Myocyte (in vitro differentiated cells): ENCODE results near the gene TNK2. TPM values are rescaled to one million over a fixed set of nuclear protein-coding genes. Genes with fewer than 3 reads are reported as not detected.

Source experiments
- DNase-seq: peaks from one replicate; pipeline ENCODE4 v3.0.0-alpha.2; 2012; ENCODE audit warnings: low read depth
- total RNA-seq: library from RNA; depleted of rRNA; stranded (reverse); fragments of >200 nt; gene quantifications from 2 replicates; pipeline ENCODE4 v1.2.3, GENCODE V29; 2014

The TNK2 gene
- total RNA-seq, 1 donor from 2014 or later = 53.5 TPM

GRCh38 chr3:195900436-195901355 is 7.7 kb downstream of the TNK2 start:
- DNase-seq = peak; percentile 81

DNA sequence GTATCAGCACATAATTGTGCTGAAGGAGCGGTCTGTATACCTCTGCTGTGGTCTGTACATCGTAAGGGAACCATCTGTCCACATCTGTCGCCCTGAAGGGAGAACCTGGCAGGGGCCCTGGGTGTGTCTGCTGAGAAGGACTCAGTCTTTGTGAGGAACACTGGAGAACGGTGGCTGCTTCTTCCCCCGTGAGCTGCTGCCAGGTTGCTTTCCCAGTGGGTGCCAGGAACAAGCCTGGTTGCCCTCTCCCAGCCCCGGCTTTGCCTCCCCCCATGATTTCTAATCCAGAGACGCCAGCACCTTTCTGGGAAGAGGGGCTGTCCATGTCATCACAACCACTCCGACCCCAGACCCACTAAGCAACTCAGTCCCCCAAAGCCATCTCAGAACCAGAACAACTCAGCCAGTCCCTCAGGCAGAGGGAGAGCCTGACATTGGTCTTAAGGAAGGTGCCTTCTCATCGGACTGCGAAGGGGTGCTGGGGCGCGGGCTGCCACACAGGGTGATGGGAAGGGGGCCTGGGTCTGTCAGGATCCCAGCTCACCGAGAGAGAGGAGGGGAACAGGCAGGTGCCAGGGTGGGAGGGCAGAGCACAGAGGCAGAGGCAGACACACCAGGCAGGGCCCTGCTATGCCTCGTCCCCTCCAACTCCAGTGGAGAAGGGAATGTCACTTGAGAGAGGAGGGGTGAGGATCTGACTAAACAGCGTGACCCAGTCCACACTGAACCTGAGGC is 8.5 kb downstream of the TNK2 start:
- DNase-seq = no peak

DNA sequence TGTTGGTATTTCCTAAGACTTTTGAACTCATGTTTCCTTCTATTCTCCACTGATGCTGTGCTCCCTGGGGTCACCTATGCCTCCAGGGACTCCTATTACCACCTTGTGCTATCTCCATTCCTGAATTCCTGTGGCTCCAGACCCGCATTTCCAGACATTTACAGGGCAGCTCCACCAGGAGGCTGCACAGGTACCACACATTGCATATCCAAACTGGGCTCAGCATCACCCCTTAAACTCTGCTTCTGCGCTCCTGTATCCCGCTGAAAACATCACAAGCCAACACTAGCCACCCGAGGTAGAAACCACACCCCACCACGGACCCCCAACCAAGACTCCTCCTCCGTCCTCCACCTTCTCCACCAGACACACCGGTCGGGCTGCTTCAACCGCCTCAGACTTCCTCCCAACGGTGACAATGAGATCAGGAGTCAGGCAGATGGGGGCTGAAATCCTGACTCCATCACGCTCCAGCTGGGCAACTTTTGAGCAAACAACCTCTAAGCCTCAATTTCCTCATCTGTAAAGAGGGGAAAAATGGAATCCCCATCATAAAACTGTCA is 10.4 kb downstream of the TNK2 start:
- no peak for DNase-seq

DNA sequence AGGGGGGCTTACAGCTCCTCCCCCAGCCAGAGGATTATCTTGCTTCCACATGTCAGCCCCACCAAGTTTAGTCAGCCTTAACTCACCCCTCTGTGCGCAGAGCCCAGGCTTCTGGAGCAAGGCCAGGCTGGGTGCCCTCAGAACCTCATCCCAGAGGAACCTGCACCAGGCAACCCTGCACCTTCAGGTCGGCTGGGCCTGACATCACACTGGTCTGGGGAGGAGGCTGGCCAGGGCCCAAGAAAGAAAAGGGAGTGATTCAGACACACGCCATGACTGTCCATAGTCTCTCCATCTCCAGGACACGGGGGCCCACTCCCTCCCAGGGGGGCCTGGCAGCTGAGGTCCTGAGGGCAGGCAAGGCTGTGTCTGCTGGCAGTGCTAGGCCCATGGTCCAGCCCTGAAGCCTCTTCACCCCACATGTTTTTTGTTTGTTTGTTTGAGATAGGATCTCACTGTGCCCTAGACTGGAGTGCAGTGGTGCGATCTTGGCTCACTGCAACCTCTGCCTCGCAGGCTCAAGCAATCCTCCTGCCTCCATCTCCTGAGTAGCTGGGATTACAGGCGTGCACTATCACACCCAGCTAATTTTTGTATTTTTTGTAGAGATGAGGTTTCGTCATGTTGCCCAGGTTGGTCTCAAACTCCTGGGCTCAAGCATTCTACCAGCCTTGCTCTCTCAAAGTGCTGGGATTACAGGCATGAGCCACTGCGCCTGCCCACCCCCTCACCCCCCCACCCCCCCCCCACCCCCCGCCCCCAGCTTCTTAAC is 11.1 kb downstream of the TNK2 start:
- peak; percentile 59 for DNase-seq

- peak; percentile 79 for DNase-seq
Observed at GRCh38 chr3:195896361-195897080, 11.8 kb downstream of the TNK2 start.

- DNase-seq = peak; percentile 61
Observed at GRCh38 chr3:195895861-195896360, 12.4 kb downstream of the TNK2 start.

- peak; percentile 67 for DNase-seq
Observed at GRCh38 chr3:195895078-195895860, 13.1 kb downstream of the TNK2 start.

DNA sequence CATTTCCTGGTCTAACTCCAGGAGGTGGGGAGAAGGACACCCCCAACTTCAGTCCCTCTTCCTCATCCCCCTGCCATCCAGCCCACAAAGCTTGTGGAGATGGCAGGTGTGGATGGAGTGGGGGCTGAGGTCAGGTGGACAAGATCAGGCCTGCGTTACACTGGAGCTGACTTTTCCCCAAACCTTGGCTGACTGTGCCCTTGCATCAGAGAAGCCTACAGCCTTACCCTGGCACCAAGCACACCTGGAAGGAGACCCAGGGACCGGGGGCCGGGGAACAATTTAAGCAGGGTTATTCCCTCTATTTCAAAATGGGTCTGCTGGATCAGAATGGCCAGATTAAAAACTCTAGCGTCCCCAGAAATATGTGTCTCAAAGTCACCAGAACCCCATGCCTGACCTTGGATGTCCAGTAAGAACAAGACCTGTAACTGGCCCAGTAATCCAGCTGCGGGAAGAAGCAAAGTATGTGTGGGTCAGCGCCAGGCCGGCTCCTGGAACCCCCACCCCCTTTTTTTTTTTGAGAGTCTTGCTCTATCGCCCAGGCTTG is 14.4 kb downstream of the TNK2 start:
- no peak for DNase-seq

DNA sequence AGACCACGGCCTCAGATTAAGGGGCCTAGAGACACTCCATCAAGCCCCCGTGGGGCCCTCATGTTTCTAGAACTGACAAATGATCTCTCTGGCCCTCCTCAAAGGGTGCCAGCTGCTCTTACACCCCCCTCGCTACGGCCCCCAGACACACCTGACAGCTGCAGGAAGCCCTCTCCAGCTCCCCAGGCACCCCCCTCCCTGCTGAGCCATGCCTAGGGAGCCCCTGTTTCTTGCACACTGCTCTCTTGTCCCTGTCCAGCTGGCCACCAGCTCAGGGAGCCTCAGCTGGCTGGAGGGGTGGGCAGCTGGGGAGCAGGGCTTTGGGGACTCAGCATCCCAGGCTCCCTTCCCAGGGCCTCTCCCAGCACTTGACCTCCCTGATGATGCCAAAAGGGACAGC is 14.8 kb downstream of the TNK2 start:
- peak; percentile 85 for DNase-seq

DNA sequence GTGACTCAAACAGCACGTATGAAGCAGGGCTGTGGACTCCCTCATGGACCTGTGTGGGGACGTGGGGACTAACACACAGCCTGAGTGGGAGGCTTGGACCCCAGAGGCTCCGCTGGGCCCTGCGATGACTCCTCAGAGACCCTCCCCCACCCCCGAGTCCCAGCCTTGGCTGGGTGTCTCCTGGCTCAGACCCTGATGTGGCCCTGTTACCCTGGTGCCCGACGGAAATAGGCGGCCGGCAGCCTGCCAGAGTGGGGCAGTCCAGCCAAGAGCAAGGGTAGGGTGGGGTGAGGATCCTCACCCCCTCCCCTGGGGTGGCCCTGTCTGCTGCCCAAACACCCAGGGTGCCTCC is 15.3 kb downstream of the TNK2 start:
- no peak for DNase-seq

- peak; percentile 93 for DNase-seq
Observed at GRCh38 chr3:195892105-195893043, 16.0 kb downstream of the TNK2 start.

GRCh38 chr3:195891431-195892104 is 16.8 kb downstream of the TNK2 start:
- no peak for DNase-seq

DNA sequence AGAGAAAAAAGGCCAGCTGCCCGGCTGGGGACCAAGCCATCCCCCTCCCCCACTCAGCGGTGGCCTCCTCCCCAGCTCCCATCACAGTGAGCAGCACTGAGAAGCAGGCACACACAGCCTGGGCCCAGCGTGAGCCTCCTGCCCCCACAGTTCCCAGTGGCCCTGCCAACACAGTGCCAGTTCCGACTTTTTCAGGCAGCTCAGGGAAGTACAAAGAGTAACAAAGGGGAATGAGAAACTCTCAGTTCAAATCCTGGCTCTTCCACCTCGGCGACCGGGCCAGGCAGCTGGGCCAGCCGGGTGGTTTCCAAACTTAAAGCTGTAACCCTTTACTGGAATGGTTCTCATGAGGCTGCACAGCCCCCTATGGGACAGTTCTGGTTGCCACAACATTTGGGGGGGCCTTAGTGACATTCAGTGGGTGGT is 18.5 kb downstream of the TNK2 start:
- peak; percentile 43 for DNase-seq

DNA sequence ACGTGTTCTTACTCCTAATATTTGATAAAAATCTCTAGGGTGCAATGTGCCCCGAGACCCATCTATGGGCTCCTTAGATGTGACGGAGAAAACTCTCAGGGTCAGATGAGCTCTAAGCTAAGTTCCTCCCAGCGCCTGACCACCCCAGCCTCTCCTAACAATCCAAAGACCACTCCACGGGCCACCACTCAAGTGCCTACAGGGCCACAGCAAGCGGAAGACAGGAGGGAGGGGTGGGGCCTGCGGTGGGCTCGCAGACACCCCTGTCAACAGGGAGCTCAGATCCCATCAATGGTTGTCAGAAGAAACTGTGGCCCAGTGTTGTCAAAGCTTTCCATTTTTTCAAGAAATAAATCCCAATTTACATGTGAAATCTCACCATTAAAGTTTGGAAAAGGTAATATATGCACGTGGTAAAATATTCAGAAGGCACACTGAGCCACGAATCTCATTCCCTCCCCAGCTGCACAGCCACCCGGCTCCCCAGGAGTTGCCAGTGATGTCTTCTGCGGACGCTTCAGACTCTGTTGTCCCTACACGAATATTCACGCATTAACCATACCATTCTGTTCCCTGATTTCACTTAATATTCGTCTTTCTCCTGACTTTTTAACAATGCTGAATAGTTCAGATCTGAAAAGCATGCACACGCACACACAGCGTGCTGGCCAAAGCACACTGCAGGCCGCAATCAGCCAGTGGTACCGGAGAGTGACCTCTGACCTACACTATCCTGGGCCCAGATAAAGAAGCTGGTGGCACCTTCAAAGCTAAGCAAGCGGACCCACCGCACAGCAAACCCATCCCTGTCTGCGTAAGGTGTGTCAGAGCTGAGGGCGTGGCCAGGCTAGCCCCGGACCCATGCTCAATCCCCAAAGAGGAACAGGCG is 19.1 kb downstream of the TNK2 start:
- DNase-seq = no peak

GRCh38 chr3:195888311-195888761 is 20.0 kb downstream of the TNK2 start:
- DNase-seq = no peak

DNA sequence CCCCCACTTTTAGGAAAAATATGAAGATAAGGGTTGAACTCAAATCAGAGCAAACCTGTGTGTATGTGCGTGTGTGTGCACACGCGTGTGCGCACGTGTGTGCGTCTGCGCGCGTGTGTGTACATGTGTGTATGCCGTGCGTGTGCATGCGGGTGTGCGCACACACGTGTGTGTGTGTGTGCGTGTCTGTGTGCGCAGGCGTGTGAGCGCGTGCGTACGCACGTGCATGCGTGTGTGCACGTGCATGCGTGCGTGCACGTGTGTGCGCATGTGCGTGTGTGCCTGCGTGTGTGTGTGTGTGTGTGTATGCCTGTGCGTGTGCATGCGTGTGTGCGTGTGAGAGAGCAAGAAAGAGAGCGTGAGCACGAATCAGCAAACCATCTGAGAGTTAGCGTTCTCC is 20.7 kb downstream of the TNK2 start:
- no peak for DNase-seq
